GM12864 (cell line): Measurements from ENCODE around the gene QSOX1.
"Not testable (repeated sequence)": the region's sequence is repeated elsewhere in the genome, so short reads cannot be mapped to it uniquely, and the experiment has no call there.

Source experiments
- DNase-seq: peaks from one replicate; pipeline ENCODE4 v3.0.0-alpha.2; 2011; ENCODE audit warnings: low read depth
- H3K4me3 ChIP-seq: 2 replicates; pipeline ENCODE4 v1.5.1; 2011; ENCODE audit warnings: mild to moderate bottlenecking, low read depth, low read length, control low read depth
- TF ChIP-seq, protein P1 (sequence below): IDR thresholded peaks from 2 replicates; pipeline ENCODE4 v1.5.1; 2011; ENCODE audit warnings: low read depth, mild to moderate bottlenecking, moderate library complexity, low read length, control low read depth, inconsistent platforms; ENCODE audit errors: missing control alignments

Gene QSOX1

DNA sequence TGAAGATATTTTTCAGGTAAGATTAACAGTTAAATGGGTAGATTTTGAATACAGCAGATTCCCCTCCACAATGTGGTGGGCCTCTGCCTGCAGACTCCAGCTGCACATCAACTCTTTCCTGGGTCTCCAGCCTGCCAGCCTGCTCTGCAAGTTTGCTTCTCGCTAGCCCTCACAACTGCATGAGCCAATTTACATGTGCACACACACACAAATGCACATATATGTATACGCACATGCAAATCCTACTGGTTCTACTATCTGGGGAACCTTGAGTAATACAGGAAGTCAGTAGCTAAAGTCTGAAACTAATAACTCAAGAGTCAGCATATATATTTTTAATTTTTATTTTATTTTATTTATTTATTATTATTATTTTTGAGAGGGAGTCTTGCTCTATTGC is 34.8 kb upstream of the QSOX1 start:
- TF ChIP-seq, protein P1, sequence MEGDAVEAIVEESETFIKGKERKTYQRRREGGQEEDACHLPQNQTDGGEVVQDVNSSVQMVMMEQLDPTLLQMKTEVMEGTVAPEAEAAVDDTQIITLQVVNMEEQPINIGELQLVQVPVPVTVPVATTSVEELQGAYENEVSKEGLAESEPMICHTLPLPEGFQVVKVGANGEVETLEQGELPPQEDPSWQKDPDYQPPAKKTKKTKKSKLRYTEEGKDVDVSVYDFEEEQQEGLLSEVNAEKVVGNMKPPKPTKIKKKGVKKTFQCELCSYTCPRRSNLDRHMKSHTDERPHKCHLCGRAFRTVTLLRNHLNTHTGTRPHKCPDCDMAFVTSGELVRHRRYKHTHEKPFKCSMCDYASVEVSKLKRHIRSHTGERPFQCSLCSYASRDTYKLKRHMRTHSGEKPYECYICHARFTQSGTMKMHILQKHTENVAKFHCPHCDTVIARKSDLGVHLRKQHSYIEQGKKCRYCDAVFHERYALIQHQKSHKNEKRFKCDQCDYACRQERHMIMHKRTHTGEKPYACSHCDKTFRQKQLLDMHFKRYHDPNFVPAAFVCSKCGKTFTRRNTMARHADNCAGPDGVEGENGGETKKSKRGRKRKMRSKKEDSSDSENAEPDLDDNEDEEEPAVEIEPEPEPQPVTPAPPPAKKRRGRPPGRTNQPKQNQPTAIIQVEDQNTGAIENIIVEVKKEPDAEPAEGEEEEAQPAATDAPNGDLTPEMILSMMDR: no peak
- H3K4me3 ChIP-seq: no peak overlapping the region
- DNase-seq: no peak

- DNase-seq: no peak
- TF ChIP-seq, protein P1: no peak
- no peak overlapping the region for H3K4me3 ChIP-seq
Observed at GRCh38 chr1:180123463-180123936, 31.2 kb upstream of the QSOX1 start.

- DNase-seq: no peak
- no peak overlapping the region for H3K4me3 ChIP-seq
- TF ChIP-seq, protein P1: no peak
Observed at GRCh38 chr1:180130651-180131050, 24.0 kb upstream of the QSOX1 start.

DNA sequence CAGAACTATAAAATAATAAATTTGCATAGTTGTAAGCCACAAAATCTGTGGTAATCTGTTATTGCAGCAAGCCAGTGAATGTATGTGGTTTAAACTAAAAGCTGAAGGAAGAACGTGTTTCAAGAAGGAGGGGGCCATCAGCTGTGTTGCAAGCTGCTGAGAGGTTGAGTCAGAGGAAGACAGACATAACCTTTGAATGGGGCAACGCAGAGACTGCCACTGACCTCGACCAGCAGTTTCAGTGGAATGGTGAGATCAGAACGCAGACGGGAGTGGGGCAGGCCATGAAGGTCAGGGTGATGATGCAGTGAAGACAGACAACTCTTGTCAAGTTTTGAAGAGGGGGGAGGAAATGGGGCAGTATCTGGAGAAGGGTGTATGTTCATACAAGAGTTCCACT is 23.2 kb upstream of the QSOX1 start:
- DNase-seq: no peak
- TF ChIP-seq, protein P1: no peak
- H3K4me3 ChIP-seq: no peak overlapping the region

- DNase-seq: no peak
- TF ChIP-seq, protein P1: no peak
- no peak overlapping the region for H3K4me3 ChIP-seq
Observed at GRCh38 chr1:180133193-180133592, 21.5 kb upstream of the QSOX1 start.

- DNase-seq: not testable (repeated sequence)
Observed at GRCh38 chr1:180133688-180134087, 21.0 kb upstream of the QSOX1 start.

DNA sequence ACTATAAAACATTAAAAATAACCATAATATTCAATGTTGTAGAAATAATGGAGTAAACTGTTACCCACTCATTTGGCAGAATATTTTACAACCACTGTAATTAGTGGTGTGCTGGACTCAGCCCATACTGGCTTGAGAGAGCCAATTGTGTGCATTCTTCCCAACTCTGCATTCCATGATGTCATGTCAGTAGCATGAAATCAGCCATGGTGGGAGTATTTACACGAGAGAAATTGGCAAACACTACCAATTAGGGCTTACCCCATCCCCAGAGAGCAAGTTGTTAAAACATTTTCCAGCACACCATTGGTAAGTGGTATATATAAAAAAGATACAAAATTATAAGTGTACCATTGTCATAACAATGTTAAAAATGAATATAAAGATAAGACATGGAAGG is 19.1 kb upstream of the QSOX1 start:
- no peak overlapping the region for H3K4me3 ChIP-seq
- TF ChIP-seq, protein P1: no peak
- no peak for DNase-seq

More at GRCh38 chr1:180133688-180134087, 21.0 kb upstream of the QSOX1 start:
- not testable (repeated sequence) for H3K4me3 ChIP-seq

- H3K4me3 ChIP-seq: no peak overlapping the region
- TF ChIP-seq, protein P1: no peak
- no peak for DNase-seq
Observed at GRCh38 chr1:180136331-180136967, 18.2 kb upstream of the QSOX1 start.
